A673 (cell line): ENCODE data around the gene NDUFAF4.

Experiments
- EZH2 ChIP-seq: fragments of 200-600 bp; sonication (generic); IDR thresholded peaks from 2 replicates; pipeline ENCODE4 v1.6.1; 2017; ENCODE audit warnings: borderline replicate concordance, low read depth, mild to moderate bottlenecking, mixed read lengths, antibody characterized with exemption, low read length; ENCODE audit not compliant: poor library complexity, severe bottlenecking
- TF ChIP-seq, protein P1 (sequence below): fragments of 300-800, 200-600 bp; sonication (generic); conservative IDR thresholded peaks from 2 replicates; pipeline ENCODE4 v1.5.1; 2017; ENCODE audit warnings: low read depth, mild to moderate bottlenecking, antibody characterized with exemption, low read length, moderate library complexity, mixed read lengths

DNA sequence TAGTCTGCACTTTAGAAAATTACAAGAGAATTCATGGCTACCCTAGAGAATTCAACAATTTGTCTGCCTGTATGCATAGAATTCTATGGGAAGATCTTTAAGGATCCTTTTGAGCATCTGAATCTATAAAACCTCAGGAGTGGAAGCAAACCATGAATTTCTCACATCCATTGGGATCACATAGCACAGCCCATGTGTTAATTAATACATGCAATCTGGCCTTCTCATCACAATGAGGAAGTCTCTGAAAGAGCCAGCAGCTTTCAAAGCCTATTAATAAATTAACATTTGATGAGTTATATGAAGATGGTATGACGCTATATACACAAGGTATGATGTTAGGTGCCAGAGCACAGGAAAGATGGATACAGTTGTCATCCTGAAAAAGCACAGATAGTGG, 24.7 kb downstream of the NDUFAF4 start:
- TF ChIP-seq, protein P1, sequence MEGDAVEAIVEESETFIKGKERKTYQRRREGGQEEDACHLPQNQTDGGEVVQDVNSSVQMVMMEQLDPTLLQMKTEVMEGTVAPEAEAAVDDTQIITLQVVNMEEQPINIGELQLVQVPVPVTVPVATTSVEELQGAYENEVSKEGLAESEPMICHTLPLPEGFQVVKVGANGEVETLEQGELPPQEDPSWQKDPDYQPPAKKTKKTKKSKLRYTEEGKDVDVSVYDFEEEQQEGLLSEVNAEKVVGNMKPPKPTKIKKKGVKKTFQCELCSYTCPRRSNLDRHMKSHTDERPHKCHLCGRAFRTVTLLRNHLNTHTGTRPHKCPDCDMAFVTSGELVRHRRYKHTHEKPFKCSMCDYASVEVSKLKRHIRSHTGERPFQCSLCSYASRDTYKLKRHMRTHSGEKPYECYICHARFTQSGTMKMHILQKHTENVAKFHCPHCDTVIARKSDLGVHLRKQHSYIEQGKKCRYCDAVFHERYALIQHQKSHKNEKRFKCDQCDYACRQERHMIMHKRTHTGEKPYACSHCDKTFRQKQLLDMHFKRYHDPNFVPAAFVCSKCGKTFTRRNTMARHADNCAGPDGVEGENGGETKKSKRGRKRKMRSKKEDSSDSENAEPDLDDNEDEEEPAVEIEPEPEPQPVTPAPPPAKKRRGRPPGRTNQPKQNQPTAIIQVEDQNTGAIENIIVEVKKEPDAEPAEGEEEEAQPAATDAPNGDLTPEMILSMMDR, result no peak
- TF ChIP-seq EZH2, result no peak
